HEK293T (cell line): ENCODE results near the gene RAB6B.

ENCODE experiments used
- ARNT ChIP-seq: fragments of 450-650 bp; IDR thresholded peaks from 2 replicates; pipeline ENCODE4 v1.6.1; 2017; ENCODE audit warnings: mild to moderate bottlenecking
- BHLHE40 ChIP-seq: fragments of 450-650 bp; IDR thresholded peaks from 2 replicates; pipeline ENCODE4 v1.6.1; 2016; ENCODE audit warnings: mild to moderate bottlenecking, moderate library complexity, borderline replicate concordance
- ELF4 ChIP-seq: fragments of 450-650 bp; IDR thresholded peaks from 2 replicates; pipeline ENCODE4 v1.6.1; 2017; ENCODE audit warnings: antibody characterized with exemption
- FOXA1 ChIP-seq: fragments of 450-650 bp; IDR thresholded peaks from 2 replicates; pipeline ENCODE4 v1.6.1; 2016; ENCODE audit warnings: mild to moderate bottlenecking
- HDGF ChIP-seq: fragments of 450-650 bp; IDR thresholded peaks from 2 replicates; pipeline ENCODE4 v1.6.1; 2017; ENCODE audit warnings: antibody characterized with exemption, borderline replicate concordance
- L3MBTL2 ChIP-seq: fragments of 450-650 bp; conservative IDR thresholded peaks from 2 replicates; pipeline ENCODE4 v1.6.1; 2016; ENCODE audit warnings: mild to moderate bottlenecking
- LEF1 ChIP-seq: fragments of 450-650 bp; IDR thresholded peaks from 2 replicates; pipeline ENCODE4 v1.6.1; 2017; ENCODE audit warnings: mild to moderate bottlenecking, borderline replicate concordance
- SP1 ChIP-seq: fragments of 450-650 bp; IDR thresholded peaks from 2 replicates; pipeline ENCODE4 v1.6.1; 2017

- TF ChIP-seq HDGF (no peak), SP1 (no peak), L3MBTL2 (no peak), BHLHE40 (no peak), ELF4 (no peak), ARNT (no peak), LEF1 (no peak), FOXA1 (no peak)
Measured at GRCh38 chr3:133872161-133872560, 23.5 kb downstream of the RAB6B start.
